Thyroid gland (tissue), 4 donors: ENCODE measurements around the gene NFIX.

Experiments used
- POLR2A ChIP-seq, 2 donors: fragments of 450-650 bp; IDR thresholded peaks; one replicate each; pipeline ENCODE4 v1.6.1; 2017; ENCODE audit warnings: antibody characterized with exemption in 2 of 2, mild to moderate bottlenecking in 2 of 2, moderate library complexity in 1 of 2
- TF ChIP-seq, protein P1 (sequence below), 6 experiments: fragments of 200-600 bp in 3 of 6; fragments of 450-650 bp in 3 of 6; sonication (generic) in 3 of 6; IDR thresholded peaks; one replicate each; pipeline ENCODE4 v1.5.1; 2016 to 2019; ENCODE audit warnings: antibody characterized with exemption in 6 of 6, mild to moderate bottlenecking in 2 of 6, inconsistent platforms in 1 of 6, moderate library complexity in 1 of 6

DNA sequence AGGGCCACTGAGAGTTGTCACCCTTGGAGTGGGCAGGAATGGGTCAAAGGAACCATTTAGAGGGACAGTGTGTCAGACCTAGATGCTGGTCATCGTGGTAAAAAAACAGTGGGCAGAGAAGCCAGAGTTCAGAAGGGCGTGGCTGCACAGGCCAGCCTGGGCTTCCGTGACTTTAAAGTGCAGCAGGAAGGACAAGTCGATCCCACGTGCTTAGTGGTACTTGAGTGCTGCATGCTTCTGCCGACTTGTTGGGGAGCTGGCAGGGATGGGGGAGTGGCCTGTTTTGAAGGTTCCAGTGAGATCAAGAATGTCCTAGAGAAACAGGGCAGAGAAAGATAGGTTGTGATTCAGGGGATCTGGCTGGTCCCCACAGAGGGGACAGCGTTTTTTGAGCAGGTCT is 90.4 kb downstream of the NFIX start:
- no peak for TF ChIP-seq POLR2A (IDR thresholded peaks at IDR 0.05)
- TF ChIP-seq, protein P1, sequence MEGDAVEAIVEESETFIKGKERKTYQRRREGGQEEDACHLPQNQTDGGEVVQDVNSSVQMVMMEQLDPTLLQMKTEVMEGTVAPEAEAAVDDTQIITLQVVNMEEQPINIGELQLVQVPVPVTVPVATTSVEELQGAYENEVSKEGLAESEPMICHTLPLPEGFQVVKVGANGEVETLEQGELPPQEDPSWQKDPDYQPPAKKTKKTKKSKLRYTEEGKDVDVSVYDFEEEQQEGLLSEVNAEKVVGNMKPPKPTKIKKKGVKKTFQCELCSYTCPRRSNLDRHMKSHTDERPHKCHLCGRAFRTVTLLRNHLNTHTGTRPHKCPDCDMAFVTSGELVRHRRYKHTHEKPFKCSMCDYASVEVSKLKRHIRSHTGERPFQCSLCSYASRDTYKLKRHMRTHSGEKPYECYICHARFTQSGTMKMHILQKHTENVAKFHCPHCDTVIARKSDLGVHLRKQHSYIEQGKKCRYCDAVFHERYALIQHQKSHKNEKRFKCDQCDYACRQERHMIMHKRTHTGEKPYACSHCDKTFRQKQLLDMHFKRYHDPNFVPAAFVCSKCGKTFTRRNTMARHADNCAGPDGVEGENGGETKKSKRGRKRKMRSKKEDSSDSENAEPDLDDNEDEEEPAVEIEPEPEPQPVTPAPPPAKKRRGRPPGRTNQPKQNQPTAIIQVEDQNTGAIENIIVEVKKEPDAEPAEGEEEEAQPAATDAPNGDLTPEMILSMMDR (IDR thresholded peaks at IDR 0.05) = no peak
